Hepatocyte (in vitro differentiated cells): Measurements from ENCODE around the gene MGMT.

Experiments
- CTCF ChIP-seq: fragments of 200-600 bp; sonication (generic); IDR thresholded peaks from 2 replicates; pipeline ENCODE4 v1.5.1; 2016; ENCODE audit warnings: antibody characterized with exemption, mild to moderate bottlenecking; ENCODE audit not compliant: poor library complexity
- EZH2 ChIP-seq: fragments of 200-600 bp; sonication (generic); IDR thresholded peaks from 2 replicates; pipeline ENCODE4 v1.6.1; 2016; ENCODE audit warnings: antibody characterized with exemption, mild to moderate bottlenecking, borderline replicate concordance
- EZH2phosphoT487 ChIP-seq: fragments of 200-600 bp; sonication (generic); IDR thresholded peaks from one replicate; pipeline ENCODE4 v1.6.1; 2018; ENCODE audit warnings: antibody characterized with exemption, mild to moderate bottlenecking, low read depth, moderate library complexity; ENCODE audit not compliant: unreplicated experiment, severe bottlenecking

- no peak for TF ChIP-seq EZH2
- TF ChIP-seq CTCF = no peak
- no peak for TF ChIP-seq EZH2phosphoT487
These were observed 294.3 kb downstream of the MGMT start for GRCh38 chr10:129761197-129761972.
